GM21515 (cell line): ENCODE measurements around the gene ABCG4.
"Not testable (repeated sequence)": the region's sequence is repeated elsewhere in the genome, so short reads cannot be mapped to it uniquely, and the experiment has no call there.

Experiments
- ATAC-seq: cut with Tn5 transposase; IDR thresholded peaks from one replicate; pipeline ENCODE4 v1.9.1; 2021; ENCODE audit not compliant: unreplicated experiment

ABCG4 gene

GRCh38 chr11:119152604-119153003 is 3.8 kb downstream of the ABCG4 start:
- ATAC-seq: no peak

- no peak for ATAC-seq
These were observed 4.4 kb downstream of the ABCG4 start for GRCh38 chr11:119153049-119153818.

- ATAC-seq: no peak
These were observed 5.3 kb downstream of the ABCG4 start for GRCh38 chr11:119154178-119154577.

GRCh38 chr11:119155733-119156492 is 7.1 kb downstream of the ABCG4 start:
- ATAC-seq: no peak

- no peak for ATAC-seq
These were observed 7.6 kb downstream of the ABCG4 start for GRCh38 chr11:119156496-119156895.

GRCh38 chr11:119157063-119157462 is 8.2 kb downstream of the ABCG4 start:
- no peak for ATAC-seq

GRCh38 chr11:119158467-119158866 is 9.6 kb downstream of the ABCG4 start:
- ATAC-seq: no peak

GRCh38 chr11:119160151-119160550 is 11.3 kb downstream of the ABCG4 start:
- ATAC-seq: no peak

GRCh38 chr11:119161871-119162270 is 13.0 kb downstream of the ABCG4 start:
- no peak for ATAC-seq

- no peak for ATAC-seq
These were observed 17.7 kb downstream of the ABCG4 start for GRCh38 chr11:119166368-119167076.

GRCh38 chr11:119167077-119167458 is 18.2 kb downstream of the ABCG4 start:
- ATAC-seq: not testable (repeated sequence)

GRCh38 chr11:119167933-119168332 is 19.1 kb downstream of the ABCG4 start:
- ATAC-seq: no peak

GRCh38 chr11:119168471-119169281 is 19.8 kb downstream of the ABCG4 start, which contains the start of gene NLRX1:
Gene NLRX1, plus strand, starts transcription at chr11:119168725. Its CDS starts 2,679 bp downstream, at chr11:119171404.
- ATAC-seq: peak; percentile 90

- ATAC-seq: peak; percentile 14
These were observed 20.4 kb downstream of the ABCG4 start for GRCh38 chr11:119169282-119169719.

GRCh38 chr11:119172513-119172912 is 23.7 kb downstream of the ABCG4 start:
- ATAC-seq: no peak

GRCh38 chr11:119173453-119173852 is 24.6 kb downstream of the ABCG4 start:
- ATAC-seq: no peak

- ATAC-seq: no peak
These were observed 26.7 kb downstream of the ABCG4 start for GRCh38 chr11:119175493-119176077.

GRCh38 chr11:119178166-119178680 is 29.4 kb downstream of the ABCG4 start:
- ATAC-seq: no peak

- no peak for ATAC-seq
These were observed 30.5 kb downstream of the ABCG4 start for GRCh38 chr11:119179342-119179741.

GRCh38 chr11:119179983-119180382 is 31.1 kb downstream of the ABCG4 start:
- no peak for ATAC-seq
